ENCODE data around the gene TENM4. TPM values are rescaled to one million over a fixed set of nuclear protein-coding genes. Genes with fewer than 3 reads are reported as not detected.
"Not testable (repeated sequence)": the region's sequence is repeated elsewhere in the genome, so short reads cannot be mapped to it uniquely, and the experiment has no call there.

The TENM4 gene
- total RNA-seq, 1 donor from 2014 or later = 27.2 TPM

GRCh38 chr11:79243422-79244210, 197.2 kb downstream of the TENM4 start:
- no peak for DNase-seq

- no peak for DNase-seq
Observed at GRCh38 chr11:79242616-79243015, 198.2 kb downstream of the TENM4 start.

- DNase-seq = no peak
Observed at GRCh38 chr11:79241852-79242241, 199.0 kb downstream of the TENM4 start.

GRCh38 chr11:79241205-79241851, 199.5 kb downstream of the TENM4 start:
- no peak for DNase-seq

GRCh38 chr11:79237703-79238102, 203.1 kb downstream of the TENM4 start:
- peak; percentile 90 for DNase-seq

GRCh38 chr11:79237091-79237490, 203.7 kb downstream of the TENM4 start:
- no peak for DNase-seq

- DNase-seq = no peak
Observed at GRCh38 chr11:79236541-79236971, 204.3 kb downstream of the TENM4 start.

GRCh38 chr11:79235696-79236095, 205.1 kb downstream of the TENM4 start:
- no peak for DNase-seq

GRCh38 chr11:79232346-79232745, 208.5 kb downstream of the TENM4 start:
- DNase-seq = no peak

- no peak for DNase-seq
Observed at GRCh38 chr11:79229047-79229446, 211.8 kb downstream of the TENM4 start.

- DNase-seq = no peak
Observed at GRCh38 chr11:79227767-79228755, 212.8 kb downstream of the TENM4 start.

- DNase-seq = no peak
Observed at GRCh38 chr11:79227308-79227707, 213.5 kb downstream of the TENM4 start.

- DNase-seq = no peak
Observed at GRCh38 chr11:79226126-79226525, 214.7 kb downstream of the TENM4 start.

GRCh38 chr11:79222163-79222562, 218.7 kb downstream of the TENM4 start:
- DNase-seq = not testable (repeated sequence)

- DNase-seq = no peak
Observed at GRCh38 chr11:79221444-79222130, 219.2 kb downstream of the TENM4 start.

- no peak for DNase-seq
Observed at GRCh38 chr11:79220171-79220570, 220.7 kb downstream of the TENM4 start.

- DNase-seq = no peak
Observed at GRCh38 chr11:79219186-79220045, 221.4 kb downstream of the TENM4 start.

GRCh38 chr11:79212741-79213190, 228.1 kb downstream of the TENM4 start:
- DNase-seq = no peak

- no peak for DNase-seq
Observed at GRCh38 chr11:79209540-79210266, 231.1 kb downstream of the TENM4 start.

GRCh38 chr11:79208126-79208525, 232.7 kb downstream of the TENM4 start:
- no peak for DNase-seq

Measured in skin of body (tissue), 2 donors.